ENCODE results near the gene ZNF385A.

Gene ZNF385A

DNA sequence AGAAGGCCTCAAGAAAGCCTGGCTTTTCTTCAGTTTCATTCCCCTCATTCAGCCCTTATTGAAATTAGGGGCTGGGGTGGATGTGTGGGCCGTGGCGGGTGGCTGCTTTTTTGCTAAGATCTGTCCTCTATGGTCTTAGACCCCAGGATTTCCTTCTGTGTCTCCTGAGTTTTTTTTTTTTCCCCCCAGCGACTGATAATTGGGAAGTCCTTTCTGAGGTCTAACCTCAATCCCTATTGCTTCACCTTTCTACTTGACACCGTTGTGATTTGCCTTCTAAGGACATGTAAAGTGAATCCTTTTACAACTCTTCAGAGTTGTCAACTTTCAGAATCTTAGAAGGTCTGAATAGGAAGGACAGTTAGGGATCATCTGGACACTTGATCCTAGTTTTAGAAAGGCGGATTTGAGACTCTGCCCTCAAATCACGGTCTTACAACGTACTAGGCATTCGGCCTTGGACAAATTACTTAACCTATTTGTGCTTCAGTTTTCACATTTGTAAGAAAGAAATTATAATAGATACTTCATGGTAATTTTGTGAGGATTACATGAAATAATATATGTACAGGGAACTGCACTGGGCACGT is 24.7 kb downstream of the ZNF385A start:
- H3K4me3 ChIP-seq (ENCODE audit: low read length) = peak overlapping the region; percentile 75
- TF ChIP-seq, protein P1, sequence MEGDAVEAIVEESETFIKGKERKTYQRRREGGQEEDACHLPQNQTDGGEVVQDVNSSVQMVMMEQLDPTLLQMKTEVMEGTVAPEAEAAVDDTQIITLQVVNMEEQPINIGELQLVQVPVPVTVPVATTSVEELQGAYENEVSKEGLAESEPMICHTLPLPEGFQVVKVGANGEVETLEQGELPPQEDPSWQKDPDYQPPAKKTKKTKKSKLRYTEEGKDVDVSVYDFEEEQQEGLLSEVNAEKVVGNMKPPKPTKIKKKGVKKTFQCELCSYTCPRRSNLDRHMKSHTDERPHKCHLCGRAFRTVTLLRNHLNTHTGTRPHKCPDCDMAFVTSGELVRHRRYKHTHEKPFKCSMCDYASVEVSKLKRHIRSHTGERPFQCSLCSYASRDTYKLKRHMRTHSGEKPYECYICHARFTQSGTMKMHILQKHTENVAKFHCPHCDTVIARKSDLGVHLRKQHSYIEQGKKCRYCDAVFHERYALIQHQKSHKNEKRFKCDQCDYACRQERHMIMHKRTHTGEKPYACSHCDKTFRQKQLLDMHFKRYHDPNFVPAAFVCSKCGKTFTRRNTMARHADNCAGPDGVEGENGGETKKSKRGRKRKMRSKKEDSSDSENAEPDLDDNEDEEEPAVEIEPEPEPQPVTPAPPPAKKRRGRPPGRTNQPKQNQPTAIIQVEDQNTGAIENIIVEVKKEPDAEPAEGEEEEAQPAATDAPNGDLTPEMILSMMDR (IDR thresholded peaks at IDR 0.05; ENCODE audit: insufficient read depth, low read depth, low read length, missing control alignments) = no peak
- no peak for DNase-seq (ENCODE audit: low read depth)

DNA sequence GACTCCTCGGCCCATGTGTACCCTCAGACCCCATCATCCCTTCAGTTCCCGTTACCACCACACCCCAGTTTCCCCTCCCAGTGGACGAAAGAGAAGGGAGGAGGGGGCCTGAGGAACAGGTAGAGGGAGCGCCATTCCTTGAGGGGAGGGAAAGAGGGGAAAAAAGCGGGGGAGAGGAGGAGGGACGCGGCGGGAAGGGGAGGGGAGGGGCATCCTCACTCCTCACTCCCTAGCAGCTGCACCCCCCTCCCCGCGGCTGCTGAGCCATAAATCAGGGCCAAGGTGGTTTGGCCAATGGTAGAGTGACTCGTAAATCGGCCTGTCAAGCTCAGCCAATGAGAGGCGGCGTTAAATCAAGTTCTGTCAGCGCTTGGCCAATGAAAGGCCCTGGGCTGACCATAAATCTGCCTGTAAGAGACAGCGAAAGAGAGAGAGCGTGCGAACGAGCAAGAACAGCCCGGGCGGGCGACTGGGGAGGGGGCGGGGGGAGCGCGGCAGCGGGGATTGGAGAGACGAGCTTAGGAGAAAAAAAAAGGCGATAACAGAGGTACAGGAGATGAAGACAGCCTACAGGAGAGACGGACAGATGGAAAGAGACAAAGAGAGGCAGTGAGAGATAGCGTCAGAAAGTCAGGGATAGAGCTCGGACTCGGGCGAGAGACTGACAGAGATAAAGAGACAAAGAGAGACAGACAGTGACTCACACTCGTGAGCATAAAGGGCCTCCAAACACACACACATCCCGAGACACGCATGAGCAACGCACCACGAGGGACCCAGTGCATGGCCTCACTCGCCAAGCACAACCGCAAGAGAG is 25.4 kb downstream of the ZNF385A start:
- DNase-seq (ENCODE audit: low read depth) = peak; percentile 99
- TF ChIP-seq, protein P1 (IDR thresholded peaks at IDR 0.05; ENCODE audit: insufficient read depth, low read depth, low read length, missing control alignments) = no peak
- H3K4me3 ChIP-seq (ENCODE audit: low read length) = peak overlapping the region; percentile 75

DNA sequence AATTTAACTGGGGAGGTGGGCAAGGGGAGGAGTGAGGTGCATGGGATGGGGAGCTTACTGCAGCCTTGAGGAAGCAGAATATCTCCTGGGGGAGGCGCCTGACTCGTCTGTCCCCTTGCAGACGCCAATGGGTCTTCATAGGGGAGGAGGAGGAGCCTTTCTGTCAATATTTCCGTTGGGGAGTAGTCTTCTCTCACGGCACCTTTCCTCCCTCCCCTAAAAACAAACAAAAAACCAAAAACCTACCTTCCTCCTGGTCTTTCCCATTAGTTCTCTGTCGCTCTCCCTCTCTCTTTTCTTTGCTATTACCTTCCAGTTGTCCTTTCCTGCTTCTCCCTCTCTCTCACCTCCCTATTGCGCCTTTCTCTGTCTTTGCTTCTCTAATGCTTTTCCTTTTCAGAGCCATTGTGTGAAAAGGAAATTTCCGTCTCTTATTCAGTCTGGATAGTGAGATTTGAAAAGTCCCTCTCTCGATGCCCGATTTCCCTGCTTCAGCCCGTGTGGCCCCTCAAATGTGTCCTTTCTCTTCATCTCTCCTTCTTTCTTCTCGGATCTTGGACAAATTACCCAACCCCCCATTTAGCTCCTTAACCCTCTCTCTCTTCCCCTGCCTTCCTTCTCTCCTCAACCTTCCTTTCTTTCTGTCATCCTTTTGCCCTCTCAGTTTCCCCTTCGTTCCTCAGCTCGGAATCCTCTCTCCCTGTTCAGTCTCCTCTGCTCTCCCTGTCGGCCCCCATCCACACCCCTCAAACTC is 26.2 kb downstream of the ZNF385A start:
- DNase-seq (ENCODE audit: low read depth) = no peak
- TF ChIP-seq, protein P1 (IDR thresholded peaks at IDR 0.05; ENCODE audit: insufficient read depth, low read depth, low read length, missing control alignments) = no peak
- peak overlapping the region; percentile 75 for H3K4me3 ChIP-seq (ENCODE audit: low read length)

DNA sequence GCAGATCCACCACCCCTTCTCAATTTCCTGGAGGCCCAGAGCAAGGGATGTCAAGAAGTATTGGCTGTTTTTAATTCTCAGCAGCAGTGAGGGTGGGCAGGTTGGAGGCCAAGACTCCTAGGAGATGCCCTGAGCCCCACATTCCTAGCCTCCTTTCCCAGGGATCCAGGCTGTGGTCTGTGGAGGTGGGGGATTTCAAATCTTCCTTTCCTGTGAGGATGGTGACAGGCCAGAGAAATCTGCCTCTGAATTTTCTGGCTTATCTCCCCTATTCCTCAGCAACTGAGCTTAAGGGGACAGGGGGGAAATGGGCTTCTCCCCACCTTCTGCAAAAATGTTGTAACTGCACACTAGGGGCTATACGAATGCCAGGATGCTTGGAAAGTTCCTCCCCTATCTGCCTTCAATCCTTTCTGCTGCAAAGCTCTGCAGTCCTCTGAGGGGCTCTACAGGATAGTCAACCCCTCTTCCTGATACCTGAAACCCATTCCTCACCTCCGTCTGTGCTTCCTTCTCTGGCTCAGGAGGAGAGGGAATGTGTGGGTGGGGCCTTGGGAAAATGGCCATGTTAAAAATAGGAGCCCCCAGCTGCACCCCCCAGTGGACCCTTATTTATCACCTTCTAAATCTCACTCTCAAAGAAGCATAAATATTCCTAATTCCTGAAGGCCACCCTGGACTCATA is 26.9 kb downstream of the ZNF385A start:
- H3K4me3 ChIP-seq (ENCODE audit: low read length) = no peak overlapping the region
- TF ChIP-seq, protein P1 (IDR thresholded peaks at IDR 0.05; ENCODE audit: insufficient read depth, low read depth, low read length, missing control alignments) = no peak
- no peak for DNase-seq (ENCODE audit: low read depth)

DNA sequence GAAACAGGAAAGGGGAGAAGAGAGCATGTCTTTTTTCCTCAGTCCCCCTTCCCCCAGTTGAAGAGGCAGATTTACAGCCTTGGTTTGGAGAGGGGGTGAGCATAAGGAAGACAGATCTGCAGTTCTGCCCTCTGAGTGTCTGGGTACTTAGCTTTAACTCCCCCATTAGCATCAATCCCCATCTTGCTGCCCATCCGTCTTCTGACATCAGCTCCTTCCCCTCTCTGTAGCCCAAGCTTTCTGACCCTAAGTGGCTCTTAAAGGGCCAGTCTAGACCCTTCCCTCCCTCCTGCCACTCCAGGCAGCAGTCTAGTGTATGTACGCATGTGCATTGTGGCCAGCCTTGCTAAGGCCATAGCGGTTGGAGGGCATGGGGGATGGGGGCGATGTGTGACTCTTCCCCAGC is 27.6 kb downstream of the ZNF385A start:
- DNase-seq (ENCODE audit: low read depth) = no peak
- TF ChIP-seq, protein P1 (IDR thresholded peaks at IDR 0.05; ENCODE audit: insufficient read depth, low read depth, low read length, missing control alignments) = no peak
- no peak overlapping the region for H3K4me3 ChIP-seq (ENCODE audit: low read length)

DNA sequence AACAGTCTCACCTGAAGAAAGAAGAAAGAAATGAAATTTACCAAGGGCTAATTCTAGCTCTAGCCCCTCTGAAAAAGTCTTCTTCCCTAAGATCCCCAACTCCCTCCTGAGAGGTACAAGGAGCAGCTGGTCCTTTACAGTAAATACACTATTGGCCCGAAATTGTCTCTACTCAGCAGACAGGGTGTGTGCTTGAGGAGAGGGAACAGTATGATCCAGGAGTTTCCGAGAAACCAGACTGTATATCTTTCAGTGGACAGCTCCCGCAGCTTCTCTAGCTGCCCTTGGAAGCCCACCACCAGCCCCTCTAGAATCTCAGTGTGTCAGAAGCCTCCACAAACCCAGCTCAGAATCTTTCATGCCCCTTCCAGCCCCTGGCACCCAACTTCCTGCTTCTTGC is 28.3 kb downstream of the ZNF385A start:
- TF ChIP-seq, protein P1 (IDR thresholded peaks at IDR 0.05; ENCODE audit: insufficient read depth, low read depth, low read length, missing control alignments) = no peak
- DNase-seq (ENCODE audit: low read depth) = no peak
- H3K4me3 ChIP-seq (ENCODE audit: low read length) = no peak overlapping the region

Data from epithelial cell of esophagus (primary cell).